Measurements from ENCODE around the gene HOXA11.

The HOXA11 gene

DNA sequence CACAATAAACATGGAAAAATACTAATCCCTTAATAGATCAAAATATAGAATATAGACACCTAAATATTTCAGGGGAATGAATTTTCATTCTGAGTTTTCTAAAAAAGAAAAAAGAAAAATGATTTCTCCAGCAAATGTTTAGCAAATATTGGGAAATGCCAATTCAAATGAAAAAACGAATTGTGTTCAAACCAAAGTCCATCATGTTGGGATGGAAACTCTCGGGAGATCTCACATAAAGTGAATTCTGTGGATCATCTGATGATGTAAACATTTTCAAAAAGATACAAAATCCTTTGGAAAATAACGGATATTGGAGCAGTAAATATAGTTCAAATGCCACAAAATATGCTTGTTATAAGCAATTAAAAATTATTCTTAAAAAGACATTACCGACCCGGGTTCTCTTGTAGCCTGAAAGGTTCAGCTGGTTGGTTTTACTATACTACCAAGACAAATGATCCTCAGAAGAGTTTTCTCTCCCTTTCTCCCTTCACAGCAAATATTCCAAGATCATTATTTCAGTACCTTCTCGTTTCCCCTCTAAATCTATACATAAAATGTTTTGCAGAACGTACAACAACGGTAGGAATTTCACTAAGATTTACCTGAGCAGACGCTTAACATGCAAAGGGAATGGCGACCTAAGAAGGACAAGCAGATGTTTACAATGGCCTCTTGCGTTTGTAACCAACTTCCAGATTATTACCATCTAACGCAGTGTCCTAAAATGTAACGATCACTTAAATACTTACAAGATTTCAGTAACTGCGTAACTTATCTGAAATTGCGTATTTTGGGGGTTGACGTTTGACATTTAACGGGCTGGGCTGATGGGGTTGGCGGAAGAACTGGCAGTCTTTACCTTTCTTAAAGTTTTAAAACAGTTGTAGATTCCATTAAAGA is 12.4 kb upstream of the HOXA11 start:
- H3K36me3 ChIP-seq (ENCODE audit: control insufficient read depth in 4 of 4, insufficient read depth in 4 of 4, low read length in 3 of 4), result no peaks in the 10 kb centered on the region
- no peak for DNase-seq
- WGBS (ENCODE audit: insufficient coverage), result 21% methylated on average over 16 of the region's 18 CpGs
- H3K27ac ChIP-seq (ENCODE audit: insufficient read depth in 1 of 2, low read depth in 1 of 2, low read length in 2 of 2, poor library complexity in 1 of 2, severe bottlenecking in 2 of 2), result no peak overlapping the region
- ChIA-PET POLR2A (no interaction called here), CTCF (interaction anchor here (0.6 to 2.1 kb wide), 2 partner anchors 11 to 822 kb away, joined by 3 to 10 read pairs; no protein-coding TSS in a partner anchor)
- no peaks in the 10 kb centered on the region for H3K9me3 ChIP-seq (ENCODE audit: control extremely low read depth in 1 of 5, control insufficient read depth in 4 of 5, insufficient read depth in 2 of 5, low read depth in 1 of 5, low read length in 4 of 5)
- H3K4me1 ChIP-seq (ENCODE audit: control extremely low read depth in 1 of 4, control insufficient read depth in 4 of 4, insufficient read depth in 4 of 4, low read length in 3 of 4), result peaks cover 0 to 44% (median 37%) of the 10 kb centered on the region in 4 experiments
- no peak overlapping the region for H3K4me3 ChIP-seq (ENCODE audit: control insufficient read depth in 1 of 7, extremely low read depth in 1 of 7, insufficient read depth in 4 of 7, low read depth in 2 of 7, low read length in 6 of 7)
- peaks cover 42 to 99% (median 74%) of the 10 kb centered on the region in 5 experiments for H3K27me3 ChIP-seq (replicated peaks in 2 of 5; ENCODE audit: control insufficient read depth in 4 of 5, insufficient read depth in 5 of 5, low read length in 4 of 5)

GRCh38 chr7:27196287-27196767 is 11.3 kb upstream of the HOXA11 start:
- DNase-seq, result peak; percentile 83 to 90 (median 89)
- no peak overlapping the region for H3K27ac ChIP-seq (ENCODE audit: insufficient read depth in 1 of 2, low read depth in 1 of 2, low read length in 2 of 2, poor library complexity in 1 of 2, severe bottlenecking in 2 of 2)
- peaks cover 0 to 47% (median 36%) of the 10 kb centered on the region in 4 experiments for H3K4me1 ChIP-seq (ENCODE audit: control extremely low read depth in 1 of 4, control insufficient read depth in 4 of 4, insufficient read depth in 4 of 4, low read length in 3 of 4)
- H3K4me3 ChIP-seq (ENCODE audit: control insufficient read depth in 1 of 7, extremely low read depth in 1 of 7, insufficient read depth in 4 of 7, low read depth in 2 of 7, low read length in 6 of 7), result no peak overlapping the region
- peaks cover 42 to 99% (median 72%) of the 10 kb centered on the region in 5 experiments for H3K27me3 ChIP-seq (replicated peaks in 2 of 5; ENCODE audit: control insufficient read depth in 4 of 5, insufficient read depth in 5 of 5, low read length in 4 of 5)
- CTCF ChIA-PET, result interaction anchor here (0.6 to 2.5 kb wide), 29 partner anchors 10 to 901 kb away, joined by 3 to 38 read pairs (median 4); no protein-coding TSS in a partner anchor
- POLR2A ChIA-PET, result interaction anchor here (0.5 kb wide), 1 partner anchor 1004 kb away, joined by 3 read pairs; no protein-coding TSS in a partner anchor
- no peaks in the 10 kb centered on the region for H3K9me3 ChIP-seq (ENCODE audit: control extremely low read depth in 1 of 5, control insufficient read depth in 4 of 5, insufficient read depth in 2 of 5, low read depth in 1 of 5, low read length in 4 of 5)
- H3K36me3 ChIP-seq (ENCODE audit: control insufficient read depth in 4 of 4, insufficient read depth in 4 of 4, low read length in 3 of 4), result no peaks in the 10 kb centered on the region
- 2% methylated on average over 6 of the region's 6 CpGs for WGBS (ENCODE audit: insufficient coverage)

DNA sequence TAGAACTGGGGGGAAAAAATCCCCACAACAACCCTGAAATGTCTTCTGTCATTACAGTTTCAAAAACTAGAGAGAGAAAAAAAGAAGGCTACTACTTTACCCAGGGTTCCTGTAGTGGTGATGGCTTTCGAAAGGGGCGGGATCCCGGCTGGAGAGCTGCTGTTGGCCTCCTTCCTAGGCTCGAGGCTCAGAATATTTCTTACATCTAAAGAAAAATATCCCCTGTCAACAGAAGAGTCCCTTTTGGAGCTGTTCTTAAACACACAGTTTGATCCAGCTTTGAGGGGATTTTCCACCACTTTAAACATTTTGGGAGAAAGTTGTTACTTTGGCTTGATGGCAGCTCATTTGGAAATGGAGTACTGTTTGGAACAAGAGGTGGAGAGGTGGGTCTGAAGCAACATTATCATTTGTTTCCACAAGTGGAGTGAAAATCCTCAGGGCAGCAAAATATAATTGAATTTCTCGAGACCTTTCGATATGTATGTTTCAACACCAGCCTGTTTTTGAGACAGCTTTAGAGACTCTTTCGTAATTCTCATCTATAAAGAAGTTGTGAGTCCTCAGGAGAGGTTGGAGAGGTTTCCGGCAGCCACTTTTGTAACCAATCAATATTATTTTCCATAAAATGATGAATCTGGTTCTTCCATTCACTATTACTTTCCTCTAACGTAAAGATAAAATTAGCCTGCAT is 9.8 kb upstream of the HOXA11 start:
- peaks cover 40 to 99% (median 75%) of the 10 kb centered on the region in 5 experiments for H3K27me3 ChIP-seq (replicated peaks in 2 of 5; ENCODE audit: control insufficient read depth in 4 of 5, insufficient read depth in 5 of 5, low read length in 4 of 5)
- no peak for DNase-seq
- CTCF ChIA-PET, result interaction anchor here (0.7 to 2.5 kb wide), 15 partner anchors 8 to 826 kb away, joined by 3 to 38 read pairs (median 4); no protein-coding TSS in a partner anchor
- 48% methylated on average over 4 of the region's 9 CpGs for WGBS (ENCODE audit: insufficient coverage)
- no peak overlapping the region for H3K27ac ChIP-seq (ENCODE audit: insufficient read depth in 1 of 2, low read depth in 1 of 2, low read length in 2 of 2, poor library complexity in 1 of 2, severe bottlenecking in 2 of 2)
- POLR2A ChIA-PET, result no interaction called here
- H3K9me3 ChIP-seq (ENCODE audit: control extremely low read depth in 1 of 5, control insufficient read depth in 4 of 5, insufficient read depth in 2 of 5, low read depth in 1 of 5, low read length in 4 of 5), result no peaks in the 10 kb centered on the region
- H3K36me3 ChIP-seq (ENCODE audit: control insufficient read depth in 4 of 4, insufficient read depth in 4 of 4, low read length in 3 of 4), result no peaks in the 10 kb centered on the region
- no peak overlapping the region for H3K4me3 ChIP-seq (ENCODE audit: control insufficient read depth in 1 of 7, extremely low read depth in 1 of 7, insufficient read depth in 4 of 7, low read depth in 2 of 7, low read length in 6 of 7)
- peaks cover 0 to 32% (median 23%) of the 10 kb centered on the region in 4 experiments for H3K4me1 ChIP-seq (ENCODE audit: control extremely low read depth in 1 of 4, control insufficient read depth in 4 of 4, insufficient read depth in 4 of 4, low read length in 3 of 4)

DNA sequence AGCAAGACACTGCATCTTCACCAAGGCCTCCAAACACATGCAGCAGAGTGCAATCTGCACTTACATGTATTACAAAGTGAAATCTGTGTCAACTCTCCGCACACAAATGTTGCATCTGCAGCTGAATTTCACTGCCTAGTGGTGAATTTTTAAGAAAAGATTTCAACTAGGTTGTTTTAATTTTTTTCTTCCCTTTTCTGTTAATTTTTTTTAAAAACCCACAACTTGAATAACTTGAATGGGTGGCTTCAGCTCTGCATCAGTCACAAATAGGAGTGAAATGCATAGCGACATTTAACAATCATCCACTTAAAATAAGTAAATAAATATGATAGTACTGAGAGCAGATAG is 8.9 kb upstream of the HOXA11 start:
- H3K36me3 ChIP-seq (ENCODE audit: control insufficient read depth in 4 of 4, insufficient read depth in 4 of 4, low read length in 3 of 4), result no peaks in the 10 kb centered on the region
- H3K9me3 ChIP-seq (ENCODE audit: control extremely low read depth in 1 of 5, control insufficient read depth in 4 of 5, insufficient read depth in 2 of 5, low read depth in 1 of 5, low read length in 4 of 5), result no peaks in the 10 kb centered on the region
- WGBS (ENCODE audit: insufficient coverage), result 20% methylated on average over 1 of the region's 2 CpGs
- POLR2A ChIA-PET, result no interaction called here
- H3K27ac ChIP-seq (ENCODE audit: insufficient read depth in 1 of 2, low read depth in 1 of 2, low read length in 2 of 2, poor library complexity in 1 of 2, severe bottlenecking in 2 of 2), result no peak overlapping the region
- no peak overlapping the region for H3K4me3 ChIP-seq (ENCODE audit: control insufficient read depth in 1 of 7, extremely low read depth in 1 of 7, insufficient read depth in 4 of 7, low read depth in 2 of 7, low read length in 6 of 7)
- CTCF ChIA-PET, result interaction anchor here (1.2 to 1.9 kb wide), 3 partner anchors 9 to 591 kb away, joined by 3 to 6 read pairs (median 4); no protein-coding TSS in a partner anchor
- H3K4me1 ChIP-seq (ENCODE audit: control extremely low read depth in 1 of 4, control insufficient read depth in 4 of 4, insufficient read depth in 4 of 4, low read length in 3 of 4), result peaks cover 0 to 29% (median 25%) of the 10 kb centered on the region in 4 experiments
- peak in 1 of 3 donors; percentile 46 for DNase-seq
- H3K27me3 ChIP-seq (replicated peaks in 2 of 5; ENCODE audit: control insufficient read depth in 4 of 5, insufficient read depth in 5 of 5, low read length in 4 of 5), result peaks cover 40 to 100% (median 80%) of the 10 kb centered on the region in 5 experiments

GRCh38 chr7:27193335-27194001 is 8.4 kb upstream of the HOXA11 start:
- Histone ChIP-seq H3K4me3 (ENCODE audit: control insufficient read depth in 1 of 7, extremely low read depth in 1 of 7, insufficient read depth in 4 of 7, low read depth in 2 of 7, low read length in 6 of 7) (peak overlapping the region in 1 of 7 experiments; percentile 56), H3K36me3 (ENCODE audit: control insufficient read depth in 4 of 4, insufficient read depth in 4 of 4, low read length in 3 of 4) (no peaks in the 10 kb centered on the region), H3K27ac (ENCODE audit: insufficient read depth in 1 of 2, low read depth in 1 of 2, low read length in 2 of 2, poor library complexity in 1 of 2, severe bottlenecking in 2 of 2) (no peak overlapping the region), H3K27me3 (replicated peaks in 2 of 5; ENCODE audit: control insufficient read depth in 4 of 5, insufficient read depth in 5 of 5, low read length in 4 of 5) (peaks cover 40 to 100% (median 78%) of the 10 kb centered on the region in 5 experiments), H3K4me1 (ENCODE audit: control extremely low read depth in 1 of 4, control insufficient read depth in 4 of 4, insufficient read depth in 4 of 4, low read length in 3 of 4) (peaks cover 0 to 31% (median 28%) of the 10 kb centered on the region in 4 experiments), H3K9me3 (ENCODE audit: control extremely low read depth in 1 of 5, control insufficient read depth in 4 of 5, insufficient read depth in 2 of 5, low read depth in 1 of 5, low read length in 4 of 5) (no peaks in the 10 kb centered on the region)
- 11% methylated on average over 26 of the region's 29 CpGs for WGBS (ENCODE audit: insufficient coverage)
- ChIA-PET CTCF (interaction anchor here (1.9 kb wide), 1 partner anchor 16 kb away, joined by 6 read pairs; no protein-coding TSS in a partner anchor), POLR2A (no interaction called here)
- DNase-seq, result no peak

DNA sequence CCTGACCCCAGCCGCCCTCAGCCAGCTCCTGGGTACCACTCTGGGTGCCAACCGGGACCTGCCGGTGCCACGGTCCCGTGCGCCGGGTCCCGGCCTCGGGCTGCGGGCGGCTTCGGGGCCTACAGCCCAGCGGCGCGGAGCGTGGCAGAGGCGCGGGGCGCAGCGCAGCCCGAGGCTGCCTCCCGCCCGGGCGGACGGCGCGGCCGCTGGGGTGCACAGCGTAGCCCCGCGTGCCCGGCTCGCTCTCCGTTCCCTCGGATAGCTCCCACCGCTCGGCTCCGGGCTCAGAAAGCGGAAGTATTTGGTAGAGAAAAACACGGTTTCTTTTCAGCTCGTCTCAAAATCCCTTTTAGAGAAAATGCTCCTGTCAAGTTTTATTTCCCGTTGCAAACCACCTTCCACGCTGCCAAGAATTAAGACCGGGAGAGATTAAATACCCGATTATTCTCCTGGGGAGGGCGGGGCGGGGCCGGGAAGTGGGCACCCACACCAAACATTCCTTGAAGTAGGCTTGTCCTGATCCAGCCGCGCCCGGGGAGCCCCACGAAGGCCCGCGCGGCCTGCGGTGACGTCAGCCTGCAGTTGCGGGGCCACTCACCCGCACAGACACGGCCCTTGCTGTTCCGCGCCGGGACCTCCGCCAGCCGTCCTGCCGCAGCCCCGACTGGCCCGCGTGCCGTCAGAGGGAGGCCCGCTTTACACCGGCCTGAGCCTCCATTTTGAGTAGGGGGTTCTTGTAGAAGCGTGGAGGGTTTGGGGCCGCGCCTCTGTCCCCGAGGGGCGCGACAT is 7.7 kb upstream of the HOXA11 start:
- 1% methylated on average over 72 of the region's 78 CpGs for WGBS (ENCODE audit: insufficient coverage)
- no peaks in the 10 kb centered on the region for H3K9me3 ChIP-seq (ENCODE audit: control extremely low read depth in 1 of 5, control insufficient read depth in 4 of 5, insufficient read depth in 2 of 5, low read depth in 1 of 5, low read length in 4 of 5)
- peak; percentile 61 to 83 (median 83) for DNase-seq
- H3K36me3 ChIP-seq (ENCODE audit: control insufficient read depth in 4 of 4, insufficient read depth in 4 of 4, low read length in 3 of 4), result no peaks in the 10 kb centered on the region
- ChIA-PET POLR2A (no interaction called here), CTCF (interaction anchor here (1.0 to 1.9 kb wide), 3 partner anchors 16 to 1330 kb away, joined by 3 to 6 read pairs (median 3); no protein-coding TSS in a partner anchor)
- no peak overlapping the region for H3K27ac ChIP-seq (ENCODE audit: insufficient read depth in 1 of 2, low read depth in 1 of 2, low read length in 2 of 2, poor library complexity in 1 of 2, severe bottlenecking in 2 of 2)
- peaks cover 0 to 38% (median 35%) of the 10 kb centered on the region in 4 experiments for H3K4me1 ChIP-seq (ENCODE audit: control extremely low read depth in 1 of 4, control insufficient read depth in 4 of 4, insufficient read depth in 4 of 4, low read length in 3 of 4)
- H3K4me3 ChIP-seq (ENCODE audit: control insufficient read depth in 1 of 7, extremely low read depth in 1 of 7, insufficient read depth in 4 of 7, low read depth in 2 of 7, low read length in 6 of 7), result peak overlapping the region in 5 of 7 experiments; percentile 26 to 56 (median 45)
- peaks cover 34 to 100% (median 74%) of the 10 kb centered on the region in 5 experiments for H3K27me3 ChIP-seq (replicated peaks in 2 of 5; ENCODE audit: control insufficient read depth in 4 of 5, insufficient read depth in 5 of 5, low read length in 4 of 5)
